Measurements from ENCODE around the gene EP400. TPM values are rescaled to one million over a fixed set of nuclear protein-coding genes. Genes with fewer than 3 reads are reported as not detected.

Gene EP400
- total and polyA plus RNA-seq, 2 donors (not counting 1 experiment from before 2014, with no cell fraction given): 3.4 to 12.4 TPM

GRCh38 chr12:131980263-131980662 is 30.5 kb downstream of the EP400 start:
- H3K27ac ChIP-seq (ENCODE audit: insufficient read depth, low read length): no peak overlapping the region
- H3K4me3 ChIP-seq (replicated peaks in 1 of 4; ENCODE audit: control extremely low read depth in 1 of 4, insufficient read depth in 1 of 4, low read depth in 3 of 4, low read length in 4 of 4): no peak overlapping the region
- peak in 1 of 2 donors; percentile 3 for TF ChIP-seq CTCF (conservative IDR thresholded peaks at IDR 0.05 in 1 of 2, IDR thresholded peaks at IDR 0.05 in 1 of 2; ENCODE audit: low read depth in 1 of 2, low read length in 2 of 2)
- no peak for TF ChIP-seq EZH2 (IDR thresholded peaks at IDR 0.05; ENCODE audit: low read length, missing control alignments)
- H3K9me3 ChIP-seq (ENCODE audit: control insufficient read depth, insufficient read depth, low read depth, low read length): no peaks in the 10 kb centered on the region
- no peaks in the 10 kb centered on the region for H4K20me1 ChIP-seq (ENCODE audit: control insufficient read depth, extremely low read depth, insufficient read depth, low read length)
- no peak overlapping the region for H3K4me2 ChIP-seq (ENCODE audit: extremely low read depth, insufficient read depth, low read length)
- no peak overlapping the region for H3K9ac ChIP-seq (ENCODE audit: insufficient read depth, low read length)
- H3K36me3 ChIP-seq (ENCODE audit: control insufficient read depth, insufficient read depth, low read length): peaks cover 6% of the 10 kb centered on the region
- DNase-seq (ENCODE audit: low read depth in 2 of 2): peak in 1 of 2 donors; percentile 26
- H2AFZ ChIP-seq (ENCODE audit: low read length): no peak overlapping the region
- peaks cover 6% of the 10 kb centered on the region for H3K79me2 ChIP-seq (ENCODE audit: control insufficient read depth, insufficient read depth, low read length)
- H3K27me3 ChIP-seq (ENCODE audit: control insufficient read depth, insufficient read depth, low read length): no peaks in the 10 kb centered on the region
- H3K4me1 ChIP-seq (ENCODE audit: control insufficient read depth, extremely low read depth, insufficient read depth, low read length): peaks cover 2% of the 10 kb centered on the region

GRCh38 chr12:131981388-131981787 is 31.6 kb downstream of the EP400 start:
- no peaks in the 10 kb centered on the region for H3K27me3 ChIP-seq (ENCODE audit: control insufficient read depth, insufficient read depth, low read length)
- H3K9me3 ChIP-seq (ENCODE audit: control insufficient read depth, insufficient read depth, low read depth, low read length): no peaks in the 10 kb centered on the region
- peaks cover 2% of the 10 kb centered on the region for H3K79me2 ChIP-seq (ENCODE audit: control insufficient read depth, insufficient read depth, low read length)
- no peak overlapping the region for H3K4me3 ChIP-seq (replicated peaks in 1 of 4; ENCODE audit: control extremely low read depth in 1 of 4, insufficient read depth in 1 of 4, low read depth in 3 of 4, low read length in 4 of 4)
- TF ChIP-seq CTCF (conservative IDR thresholded peaks at IDR 0.05 in 1 of 2, IDR thresholded peaks at IDR 0.05 in 1 of 2; ENCODE audit: low read depth in 1 of 2, low read length in 2 of 2): no peak
- TF ChIP-seq EZH2 (IDR thresholded peaks at IDR 0.05; ENCODE audit: low read length, missing control alignments): no peak
- no peak overlapping the region for H2AFZ ChIP-seq (ENCODE audit: low read length)
- no peaks in the 10 kb centered on the region for H4K20me1 ChIP-seq (ENCODE audit: control insufficient read depth, extremely low read depth, insufficient read depth, low read length)
- H3K27ac ChIP-seq (ENCODE audit: insufficient read depth, low read length): no peak overlapping the region
- H3K36me3 ChIP-seq (ENCODE audit: control insufficient read depth, insufficient read depth, low read length): peaks cover 8% of the 10 kb centered on the region
- no peak overlapping the region for H3K9ac ChIP-seq (ENCODE audit: insufficient read depth, low read length)
- no peak for DNase-seq (ENCODE audit: low read depth in 2 of 2)
- no peak overlapping the region for H3K4me2 ChIP-seq (ENCODE audit: extremely low read depth, insufficient read depth, low read length)
- peaks cover 2% of the 10 kb centered on the region for H3K4me1 ChIP-seq (ENCODE audit: control insufficient read depth, extremely low read depth, insufficient read depth, low read length)

- H3K79me2 ChIP-seq (ENCODE audit: control insufficient read depth, insufficient read depth, low read length): no peaks in the 10 kb centered on the region
- peaks cover 2% of the 10 kb centered on the region for H3K4me1 ChIP-seq (ENCODE audit: control insufficient read depth, extremely low read depth, insufficient read depth, low read length)
- H3K9me3 ChIP-seq (ENCODE audit: control insufficient read depth, insufficient read depth, low read depth, low read length): no peaks in the 10 kb centered on the region
- no peak overlapping the region for H3K27ac ChIP-seq (ENCODE audit: insufficient read depth, low read length)
- no peak overlapping the region for H3K4me3 ChIP-seq (replicated peaks in 1 of 4; ENCODE audit: control extremely low read depth in 1 of 4, insufficient read depth in 1 of 4, low read depth in 3 of 4, low read length in 4 of 4)
- no peaks in the 10 kb centered on the region for H3K27me3 ChIP-seq (ENCODE audit: control insufficient read depth, insufficient read depth, low read length)
- peaks cover 8% of the 10 kb centered on the region for H3K36me3 ChIP-seq (ENCODE audit: control insufficient read depth, insufficient read depth, low read length)
- H2AFZ ChIP-seq (ENCODE audit: low read length): no peak overlapping the region
- no peak overlapping the region for H3K9ac ChIP-seq (ENCODE audit: insufficient read depth, low read length)
- TF ChIP-seq CTCF (conservative IDR thresholded peaks at IDR 0.05 in 1 of 2, IDR thresholded peaks at IDR 0.05 in 1 of 2; ENCODE audit: low read depth in 1 of 2, low read length in 2 of 2): no peak
- no peak for TF ChIP-seq EZH2 (IDR thresholded peaks at IDR 0.05; ENCODE audit: low read length, missing control alignments)
- H3K4me2 ChIP-seq (ENCODE audit: extremely low read depth, insufficient read depth, low read length): no peak overlapping the region
- H4K20me1 ChIP-seq (ENCODE audit: control insufficient read depth, extremely low read depth, insufficient read depth, low read length): no peaks in the 10 kb centered on the region
- no peak for DNase-seq (ENCODE audit: low read depth in 2 of 2)
These were observed 32.3 kb downstream of the EP400 start for GRCh38 chr12:131982041-131982440.
